GM19468 (cell line): ENCODE measurements around the gene PIAS4.

Experiments
- ATAC-seq: cut with Tn5 transposase; IDR thresholded peaks from one replicate; pipeline ENCODE4 v1.9.1; 2021; ENCODE audit warnings: mild to moderate bottlenecking, moderate library complexity, moderate number of reproducible peaks; ENCODE audit not compliant: unreplicated experiment; ENCODE audit errors: extremely low read depth

The PIAS4 gene

GRCh38 chr19:4036576-4037300 is 29.2 kb downstream of the PIAS4 start:
- no peak for ATAC-seq

GRCh38 chr19:4037301-4037949 is 29.9 kb downstream of the PIAS4 start:
- ATAC-seq, result no peak

GRCh38 chr19:4038057-4038456 is 30.5 kb downstream of the PIAS4 start:
- no peak for ATAC-seq

- ATAC-seq, result no peak
Observed at GRCh38 chr19:4038661-4039423, 31.3 kb downstream of the PIAS4 start.

- ATAC-seq, result no peak
Observed at GRCh38 chr19:4042064-4042730, 34.7 kb downstream of the PIAS4 start.

GRCh38 chr19:4042731-4043082 is 35.2 kb downstream of the PIAS4 start:
- no peak for ATAC-seq

GRCh38 chr19:4043401-4043800 is 35.9 kb downstream of the PIAS4 start:
- ATAC-seq, result no peak

- ATAC-seq, result no peak
Observed at GRCh38 chr19:4043966-4044715, 36.6 kb downstream of the PIAS4 start.

GRCh38 chr19:4044990-4045465 is 37.5 kb downstream of the PIAS4 start:
- ATAC-seq, result no peak

GRCh38 chr19:4045597-4046361 is 38.2 kb downstream of the PIAS4 start:
- no peak for ATAC-seq

- ATAC-seq, result no peak
Observed at GRCh38 chr19:4046362-4046691, 38.8 kb downstream of the PIAS4 start.

- no peak for ATAC-seq
Observed at GRCh38 chr19:4046946-4047683, 39.6 kb downstream of the PIAS4 start.

- no peak for ATAC-seq
Observed at GRCh38 chr19:4049432-4049831, 41.9 kb downstream of the PIAS4 start.

- ATAC-seq, result no peak
Observed at GRCh38 chr19:4051175-4052101, 43.9 kb downstream of the PIAS4 start.

- no peak for ATAC-seq
Observed at GRCh38 chr19:4052114-4052992, 44.8 kb downstream of the PIAS4 start.

- ATAC-seq, result no peak
Observed at GRCh38 chr19:4052993-4053422, 45.5 kb downstream of the PIAS4 start.
